ENCODE data around the gene TRUB2.

Gene TRUB2

DNA sequence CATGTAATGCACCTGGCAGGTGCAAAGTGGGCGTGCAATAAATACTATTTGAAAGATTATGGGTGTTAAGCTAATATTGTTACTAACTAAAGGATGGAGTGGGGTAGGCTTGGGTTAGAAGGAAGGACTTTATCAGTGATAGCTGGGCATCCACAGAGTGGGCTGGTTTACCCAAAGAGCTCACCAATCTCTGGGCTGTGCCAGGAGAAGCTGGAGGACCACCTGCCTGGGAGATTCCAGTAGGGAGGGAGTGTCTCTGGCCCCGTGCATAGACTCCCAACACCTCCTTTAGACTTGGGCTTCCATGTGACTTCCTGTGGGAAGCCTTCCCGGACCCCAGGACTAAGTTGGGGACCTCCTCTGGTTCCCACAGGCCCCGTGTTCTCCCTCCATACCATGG, 43.3 kb upstream of the TRUB2 start:
- ChIA-PET CTCF (interaction anchor here (0.8 to 1.5 kb wide), 2 partner anchors 54 to 70 kb away, joined by 3 read pairs; no protein-coding TSS in a partner anchor), POLR2A (interaction anchor here (1.2 kb wide), 1 partner anchor 46 kb away, joined by 4 read pairs; no protein-coding TSS in a partner anchor)
- DNase-seq (ENCODE audit: extremely low spot score) = no peak
- TF ChIP-seq FOXA1 (IDR thresholded peaks at IDR 0.05) (no peak), SUZ12 (IDR thresholded peaks at IDR 0.05) (no peak), FOXK2 (IDR thresholded peaks at IDR 0.05) (no peak), HDGF (IDR thresholded peaks at IDR 0.05; ENCODE audit: borderline replicate concordance) (no peak)
- TF ChIP-seq, protein P1, sequence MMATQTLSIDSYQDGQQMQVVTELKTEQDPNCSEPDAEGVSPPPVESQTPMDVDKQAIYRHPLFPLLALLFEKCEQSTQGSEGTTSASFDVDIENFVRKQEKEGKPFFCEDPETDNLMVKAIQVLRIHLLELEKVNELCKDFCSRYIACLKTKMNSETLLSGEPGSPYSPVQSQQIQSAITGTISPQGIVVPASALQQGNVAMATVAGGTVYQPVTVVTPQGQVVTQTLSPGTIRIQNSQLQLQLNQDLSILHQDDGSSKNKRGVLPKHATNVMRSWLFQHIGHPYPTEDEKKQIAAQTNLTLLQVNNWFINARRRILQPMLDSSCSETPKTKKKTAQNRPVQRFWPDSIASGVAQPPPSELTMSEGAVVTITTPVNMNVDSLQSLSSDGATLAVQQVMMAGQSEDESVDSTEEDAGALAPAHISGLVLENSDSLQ (IDR thresholded peaks at IDR 0.05) = no peak

DNA sequence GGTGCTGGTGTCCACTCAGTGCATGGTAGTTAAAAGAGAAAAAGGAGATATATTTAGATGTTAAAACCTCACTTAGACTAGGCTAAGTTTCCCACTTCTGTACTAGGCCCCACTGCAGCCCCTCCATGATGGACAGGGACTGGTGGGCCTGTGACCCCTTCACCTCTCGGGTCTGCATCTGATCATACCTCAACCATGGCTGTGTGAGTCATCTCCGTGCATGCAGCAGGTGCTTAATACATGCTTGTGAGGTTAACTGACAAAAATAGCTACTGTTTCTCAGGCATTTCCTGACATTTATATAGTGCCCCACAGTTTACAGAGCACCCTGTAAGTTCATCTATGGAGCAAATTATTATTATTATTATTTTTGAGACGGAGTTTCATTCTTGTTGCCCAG, 40.5 kb upstream of the TRUB2 start:
- TF ChIP-seq TARDBP (IDR thresholded peaks at IDR 0.05) = no peak
- no peak for TF ChIP-seq HDGF (IDR thresholded peaks at IDR 0.05; ENCODE audit: borderline replicate concordance)
- no peak for TF ChIP-seq FOXK2 (IDR thresholded peaks at IDR 0.05)
- no peak for TF ChIP-seq NFRKB (IDR thresholded peaks at IDR 0.05)
- TF ChIP-seq FOXM1 (IDR thresholded peaks at IDR 0.05; ENCODE audit: borderline replicate concordance) = no peak
- TF ChIP-seq ZNF384 (IDR thresholded peaks at IDR 0.05) = no peak
- TF ChIP-seq FOXA1 (IDR thresholded peaks at IDR 0.05) = no peak
- TF ChIP-seq ELF4 (IDR thresholded peaks at IDR 0.05) = no peak
- CTCF ChIA-PET = interaction anchor here (0.6 to 3.6 kb wide), 11 partner anchors 8 to 70 kb away, joined by 3 to 34 read pairs (median 6); partner anchors contain the start of gene URM1
- POLR2A ChIA-PET = interaction anchor here (0.9 to 3.2 kb wide), 4 partner anchors 9 to 142 kb away, joined by 3 to 18 read pairs (median 4); partner anchors contain the start of gene URM1
- DNase-seq (ENCODE audit: extremely low spot score) = no peak

DNA sequence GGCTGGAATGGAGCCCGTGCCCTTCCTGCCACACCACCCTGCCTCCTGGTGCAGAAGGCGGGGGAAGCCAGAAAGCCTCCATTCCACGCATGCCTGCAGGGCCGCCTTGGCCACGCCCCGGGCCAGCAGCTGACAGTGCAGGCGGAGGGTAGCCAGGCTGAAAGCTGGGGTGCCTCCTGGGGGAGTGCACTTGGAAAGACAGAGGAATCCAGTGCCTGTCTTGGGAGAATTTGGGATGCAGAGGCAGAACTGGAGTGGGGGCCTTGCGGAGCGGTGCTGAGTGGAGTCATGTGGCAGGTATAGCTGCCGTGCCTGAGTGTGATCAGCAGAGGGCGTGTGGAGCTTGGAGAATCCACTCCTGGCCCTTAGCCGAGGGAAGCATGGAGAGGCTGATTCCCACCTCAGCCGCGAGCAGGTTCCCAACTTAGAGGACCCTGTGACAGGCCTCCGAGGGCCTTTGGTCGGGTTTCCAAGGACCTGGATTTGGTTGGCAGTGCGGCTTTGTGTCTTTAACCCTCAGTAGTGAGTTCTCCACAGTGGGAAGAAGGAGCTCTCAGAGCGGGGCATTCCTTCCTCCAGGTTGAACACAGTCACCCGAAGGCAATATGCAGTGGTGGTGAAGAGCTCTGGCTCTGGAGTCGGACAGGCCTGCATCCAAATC, 39.9 kb upstream of the TRUB2 start:
- peak; percentile 87 for DNase-seq (ENCODE audit: extremely low spot score)
- ChIA-PET POLR2A (interaction anchor here (0.9 to 3.2 kb wide), 5 partner anchors 9 to 143 kb away, joined by 3 to 18 read pairs (median 4); partner anchors contain the start of genes CERCAM and URM1), CTCF (interaction anchor here (0.6 to 3.6 kb wide), 11 partner anchors 9 to 70 kb away, joined by 3 to 34 read pairs (median 6); partner anchors contain the start of gene URM1)
- no peak for TF ChIP-seq LEF1 (IDR thresholded peaks at IDR 0.05; ENCODE audit: borderline replicate concordance)
- TF ChIP-seq NFRKB (IDR thresholded peaks at IDR 0.05) = no peak
- TF ChIP-seq ELF4 (IDR thresholded peaks at IDR 0.05) = no peak
- no peak for TF ChIP-seq TARDBP (IDR thresholded peaks at IDR 0.05)
- TF ChIP-seq CTBP1 (IDR thresholded peaks at IDR 0.05; ENCODE audit: borderline replicate concordance) = no peak
- TF ChIP-seq ARNT (IDR thresholded peaks at IDR 0.05) = no peak
- no peak for TF ChIP-seq HDGF (IDR thresholded peaks at IDR 0.05; ENCODE audit: borderline replicate concordance)
- TF ChIP-seq SUZ12 (IDR thresholded peaks at IDR 0.05) = no peak
- TF ChIP-seq SP1 (IDR thresholded peaks at IDR 0.05) = no peak
- TF ChIP-seq FOXK2 (IDR thresholded peaks at IDR 0.05) = no peak
- no peak for TF ChIP-seq ZNF384 (IDR thresholded peaks at IDR 0.05)
- TF ChIP-seq L3MBTL2 (conservative IDR thresholded peaks at IDR 0.05) = no peak
- TF ChIP-seq, protein P1 (IDR thresholded peaks at IDR 0.05) = no peak
- no peak for TF ChIP-seq FOXA1 (IDR thresholded peaks at IDR 0.05)

DNA sequence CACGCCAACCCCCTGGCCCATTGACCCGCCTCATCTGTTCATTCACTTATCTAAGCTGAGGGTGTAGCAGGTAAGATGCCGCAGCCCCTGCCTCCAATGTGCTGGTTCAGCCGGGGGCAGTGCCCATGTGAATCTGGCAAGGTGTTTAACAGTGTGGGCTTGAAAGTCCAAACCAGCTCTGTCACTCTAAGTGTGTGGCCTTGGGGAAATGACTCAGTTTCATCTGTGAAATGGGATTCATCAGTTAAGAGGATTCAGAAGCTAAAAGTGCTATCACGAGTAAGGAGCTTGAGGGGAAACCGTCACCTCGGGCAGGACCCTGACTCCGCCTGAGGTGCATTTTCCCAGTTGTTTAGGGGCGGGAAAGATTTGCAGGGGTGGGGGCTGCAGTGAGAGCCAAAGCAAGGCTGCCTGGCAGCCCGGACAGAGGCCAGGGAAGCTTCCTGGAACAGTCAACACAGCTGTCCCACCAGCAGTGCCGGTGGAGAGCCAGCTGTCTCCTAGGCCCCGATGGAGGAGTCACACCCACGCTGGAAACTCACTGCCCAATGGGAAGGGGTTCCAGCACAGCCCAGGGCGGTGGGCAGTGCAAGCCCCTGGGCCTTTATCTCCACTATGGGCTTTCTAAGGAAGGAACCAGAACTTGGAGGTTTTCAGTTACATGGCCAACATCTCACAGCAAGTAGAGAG, 39.2 kb upstream of the TRUB2 start:
- TF ChIP-seq CTBP1 (IDR thresholded peaks at IDR 0.05; ENCODE audit: borderline replicate concordance) = no peak
- no peak for TF ChIP-seq FOXA1 (IDR thresholded peaks at IDR 0.05)
- TF ChIP-seq SP1 (IDR thresholded peaks at IDR 0.05) = no peak
- TF ChIP-seq L3MBTL2 (conservative IDR thresholded peaks at IDR 0.05) = no peak
- TF ChIP-seq SUZ12 (IDR thresholded peaks at IDR 0.05) = no peak
- TF ChIP-seq LEF1 (IDR thresholded peaks at IDR 0.05; ENCODE audit: borderline replicate concordance) = no peak
- TF ChIP-seq ELF4 (IDR thresholded peaks at IDR 0.05) = no peak
- TF ChIP-seq BHLHE40 (IDR thresholded peaks at IDR 0.05; ENCODE audit: borderline replicate concordance) = no peak
- TF ChIP-seq NFRKB (IDR thresholded peaks at IDR 0.05) = no peak
- TF ChIP-seq TARDBP (IDR thresholded peaks at IDR 0.05) = no peak
- TF ChIP-seq ZNF384 (IDR thresholded peaks at IDR 0.05) = no peak
- TF ChIP-seq, protein P1 (IDR thresholded peaks at IDR 0.05) = no peak
- no peak for TF ChIP-seq ARNT (IDR thresholded peaks at IDR 0.05)
- no peak for TF ChIP-seq HDGF (IDR thresholded peaks at IDR 0.05; ENCODE audit: borderline replicate concordance)
- TF ChIP-seq FOXM1 (IDR thresholded peaks at IDR 0.05; ENCODE audit: borderline replicate concordance) = no peak
- no peak for TF ChIP-seq FOXK2 (IDR thresholded peaks at IDR 0.05)
- ChIA-PET CTCF (interaction anchor here (1.0 to 3.6 kb wide), 9 partner anchors 9 to 58 kb away, joined by 3 to 34 read pairs (median 6); partner anchors contain the start of gene URM1), POLR2A (interaction anchor here (0.6 to 3.2 kb wide), 5 partner anchors 10 to 167 kb away, joined by 3 to 18 read pairs (median 4); partner anchors contain the start of genes CERCAM and URM1)
- no peak for DNase-seq (ENCODE audit: extremely low spot score)

DNA sequence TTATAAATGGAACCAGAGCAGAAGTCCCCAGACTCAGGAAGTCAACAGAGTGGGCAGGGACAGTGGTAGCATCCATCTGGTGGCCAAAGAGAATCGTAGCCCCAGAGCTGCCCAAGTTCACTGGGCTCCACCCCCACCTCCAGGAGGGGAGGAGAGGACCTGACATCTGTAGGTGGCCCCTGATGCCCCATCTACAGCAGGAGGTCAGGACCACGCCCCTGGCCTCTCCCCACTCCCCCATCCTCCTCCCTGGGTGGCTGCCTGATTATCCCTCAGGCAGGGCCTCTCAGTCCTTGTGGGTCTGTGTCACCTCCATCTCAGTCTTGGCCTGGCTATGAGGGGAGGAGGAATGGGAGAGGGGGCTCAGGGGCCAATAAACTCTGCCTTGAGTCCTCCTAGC, 38.6 kb upstream of the TRUB2 start:
- ChIA-PET POLR2A (interaction anchor here (0.6 to 3.2 kb wide), 2 partner anchors 11 to 166 kb away, joined by 4 to 18 read pairs; partner anchors contain the start of gene URM1), CTCF (interaction anchor here (0.7 to 3.6 kb wide), 3 partner anchors 10 to 50 kb away, joined by 4 to 34 read pairs (median 11); partner anchors contain the start of gene URM1)
- no peak for DNase-seq (ENCODE audit: extremely low spot score)
- TF ChIP-seq, protein P1 (IDR thresholded peaks at IDR 0.05) = no peak
- TF ChIP-seq BHLHE40 (IDR thresholded peaks at IDR 0.05; ENCODE audit: borderline replicate concordance) (no peak), SUZ12 (IDR thresholded peaks at IDR 0.05) (no peak)
